NCI-H1105 (cell line): ENCODE data around the gene ADGRD1.

Experiments
- DNase-seq: peaks from one replicate; lab custom pipeline; 2025; lab: John Stamatoyannopoulos, UW

The ADGRD1 gene

DNA sequence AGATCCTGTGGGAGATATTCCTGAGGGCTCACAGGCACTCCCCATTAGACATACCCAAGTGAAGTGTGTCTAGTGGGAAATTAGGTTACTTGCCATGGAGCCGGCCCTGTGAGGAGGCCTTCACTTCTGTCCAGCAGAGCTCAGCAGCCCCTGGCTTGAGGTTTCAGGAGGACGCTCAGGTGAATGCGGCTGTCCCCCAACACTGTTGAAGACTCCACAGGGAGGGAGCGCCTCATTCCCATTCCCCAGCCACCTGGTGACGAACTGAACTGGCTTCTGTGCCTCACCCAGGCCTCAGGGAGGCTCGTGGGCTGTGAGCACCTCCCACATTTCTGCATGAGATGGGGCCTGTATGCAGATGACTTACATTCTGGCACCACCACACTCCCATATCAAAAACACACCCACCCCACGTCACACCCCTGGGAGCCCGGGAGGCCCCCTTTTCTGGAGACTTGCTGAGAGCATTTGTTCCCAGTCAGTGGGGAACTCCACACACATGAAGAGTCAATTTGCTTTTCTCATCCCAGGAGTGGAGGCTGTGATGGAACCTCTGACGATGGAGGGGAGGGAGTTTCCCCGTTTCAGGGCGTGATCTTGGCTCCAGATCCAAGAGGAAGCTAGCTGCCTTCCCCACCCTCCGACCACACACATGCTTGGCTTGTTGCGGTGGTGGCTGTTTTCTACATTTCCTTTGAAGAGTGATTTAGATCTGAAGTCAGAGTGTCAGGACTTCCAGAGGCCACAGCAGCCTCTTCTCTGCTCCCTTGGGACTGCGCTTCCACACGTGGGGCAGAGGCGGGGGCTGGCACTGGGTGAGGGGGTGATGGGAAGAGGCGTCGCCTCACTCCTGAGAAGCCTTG lies 120.7 kb downstream of the ADGRD1 start:
- no peak for DNase-seq

DNA sequence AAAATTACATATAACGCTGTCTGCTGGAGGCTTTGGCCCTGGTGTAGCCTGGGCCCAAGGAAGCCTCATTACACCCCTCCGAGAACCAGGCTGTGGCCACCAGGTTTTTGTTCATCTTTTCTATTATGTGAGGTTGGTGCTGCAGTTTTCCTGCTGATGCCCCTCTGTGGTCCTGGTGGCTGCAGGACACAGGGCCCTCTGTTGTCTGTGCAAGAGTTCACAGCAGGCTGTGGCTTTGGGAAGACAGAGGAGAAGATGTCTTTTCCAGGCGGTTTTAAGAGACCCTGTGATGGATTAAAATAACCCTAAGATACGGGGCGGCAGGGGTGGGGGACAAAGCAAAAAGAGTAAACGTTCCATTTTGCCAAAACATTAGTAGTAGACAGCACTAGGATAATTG lies 121.5 kb downstream of the ADGRD1 start:
- DNase-seq, result no peak

DNA sequence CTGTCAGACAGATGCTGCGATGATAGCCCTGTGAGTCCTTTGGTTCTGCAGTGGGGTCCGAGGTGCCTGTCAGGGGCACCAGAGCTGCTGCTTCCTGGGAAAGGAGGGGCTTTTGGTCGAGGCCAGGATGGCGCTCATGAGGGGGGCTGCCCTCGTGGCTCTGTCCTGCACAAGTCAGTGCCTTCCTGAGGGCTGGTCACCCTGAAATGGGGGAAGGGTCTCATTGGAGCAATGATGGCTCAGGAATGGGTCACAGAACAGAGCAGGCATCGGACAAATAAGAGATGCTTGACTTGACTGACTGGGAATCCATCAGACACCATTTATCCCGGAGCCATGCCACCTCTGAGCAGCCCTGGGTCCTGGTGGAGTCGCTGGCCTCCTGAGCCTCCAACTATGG lies 121.9 kb downstream of the ADGRD1 start:
- no peak for DNase-seq

DNA sequence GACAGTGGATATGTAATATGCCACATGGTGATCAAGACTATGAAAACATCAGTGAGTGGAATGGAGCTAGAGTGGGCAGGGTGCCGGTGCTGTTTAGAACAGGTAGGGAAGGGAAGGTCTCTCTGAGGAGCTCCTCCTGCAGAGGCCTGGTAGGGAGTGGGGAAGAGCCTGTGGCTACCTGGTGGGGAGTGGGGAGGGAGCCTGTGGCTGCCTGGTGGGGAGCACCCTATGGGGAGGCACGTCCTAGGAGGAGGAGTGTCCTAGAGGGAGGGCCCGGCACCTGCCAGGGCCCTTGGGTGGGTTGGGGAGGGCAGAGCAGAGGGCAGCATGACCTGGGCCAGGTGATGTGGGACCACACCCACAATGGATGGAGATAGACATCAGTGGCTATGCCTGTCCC lies 122.6 kb downstream of the ADGRD1 start:
- no peak for DNase-seq

DNA sequence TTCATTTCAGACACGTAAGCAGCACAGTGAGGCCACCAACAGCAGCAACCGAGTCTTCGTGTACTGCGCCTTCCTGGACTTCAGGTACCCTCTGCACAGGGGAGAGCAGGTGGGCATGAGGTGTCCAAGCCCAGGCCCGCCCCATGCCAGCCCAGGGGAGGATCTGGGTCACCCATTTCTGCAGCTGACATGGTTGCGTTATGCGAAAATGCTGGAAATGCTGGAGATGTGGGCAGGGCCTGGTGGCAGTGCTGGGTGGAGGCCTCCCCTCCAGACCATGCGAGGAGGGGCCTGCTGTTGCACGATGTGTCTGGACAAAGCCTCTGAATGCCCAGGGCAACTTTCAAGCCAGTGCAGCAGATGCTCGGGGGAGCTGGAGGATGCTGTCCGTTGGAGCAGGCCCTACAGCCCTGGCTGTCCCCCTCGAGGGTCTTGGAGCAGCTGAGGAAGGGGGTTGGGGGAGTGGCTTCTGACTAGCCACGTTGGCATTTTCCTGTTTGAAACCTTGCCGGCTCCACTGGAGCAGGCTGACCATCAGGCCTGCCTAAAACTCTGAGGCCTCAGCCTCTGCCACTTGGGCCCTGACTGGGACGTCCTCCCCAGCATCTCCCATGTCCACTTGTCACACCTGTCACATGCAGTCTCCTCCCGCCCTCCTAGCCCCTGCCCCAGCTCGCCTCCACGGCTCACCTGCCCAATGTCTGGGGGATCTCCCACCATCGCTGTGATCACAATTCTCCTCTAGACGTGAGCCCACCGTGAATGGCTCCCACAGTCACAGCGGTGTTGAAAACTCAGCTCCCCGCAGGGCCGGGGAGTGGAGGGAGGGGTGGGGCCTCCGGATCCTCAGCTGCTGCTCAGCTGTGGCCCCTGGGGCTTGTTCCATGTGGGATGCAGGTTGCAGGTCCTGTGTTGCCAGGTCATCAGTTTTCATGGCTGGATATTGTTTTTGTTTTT lies 123.4 kb downstream of the ADGRD1 start:
- DNase-seq, result no peak

DNA sequence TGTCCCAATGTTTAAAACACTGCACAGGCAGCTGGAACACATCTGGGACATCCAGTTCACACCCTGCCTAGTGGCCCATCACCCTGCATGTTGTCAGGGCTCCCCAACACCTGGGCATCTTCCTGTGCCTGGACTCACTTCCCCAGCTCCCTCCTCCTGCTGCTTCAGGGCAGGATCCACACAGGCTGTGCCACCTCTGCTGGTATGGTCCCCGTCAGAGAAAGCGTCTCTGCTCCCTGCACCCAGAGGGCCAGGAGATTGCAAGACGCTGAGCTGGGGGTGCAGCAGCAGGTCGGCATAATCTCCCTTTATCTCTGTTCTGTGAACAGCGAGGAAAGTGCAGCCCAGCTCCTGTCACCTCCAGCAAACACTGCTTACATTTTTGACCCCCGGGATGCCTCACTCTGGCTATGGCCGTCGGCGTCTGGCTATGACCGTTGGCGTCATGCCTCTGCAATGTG lies 124.3 kb downstream of the ADGRD1 start:
- DNase-seq, result no peak

DNA sequence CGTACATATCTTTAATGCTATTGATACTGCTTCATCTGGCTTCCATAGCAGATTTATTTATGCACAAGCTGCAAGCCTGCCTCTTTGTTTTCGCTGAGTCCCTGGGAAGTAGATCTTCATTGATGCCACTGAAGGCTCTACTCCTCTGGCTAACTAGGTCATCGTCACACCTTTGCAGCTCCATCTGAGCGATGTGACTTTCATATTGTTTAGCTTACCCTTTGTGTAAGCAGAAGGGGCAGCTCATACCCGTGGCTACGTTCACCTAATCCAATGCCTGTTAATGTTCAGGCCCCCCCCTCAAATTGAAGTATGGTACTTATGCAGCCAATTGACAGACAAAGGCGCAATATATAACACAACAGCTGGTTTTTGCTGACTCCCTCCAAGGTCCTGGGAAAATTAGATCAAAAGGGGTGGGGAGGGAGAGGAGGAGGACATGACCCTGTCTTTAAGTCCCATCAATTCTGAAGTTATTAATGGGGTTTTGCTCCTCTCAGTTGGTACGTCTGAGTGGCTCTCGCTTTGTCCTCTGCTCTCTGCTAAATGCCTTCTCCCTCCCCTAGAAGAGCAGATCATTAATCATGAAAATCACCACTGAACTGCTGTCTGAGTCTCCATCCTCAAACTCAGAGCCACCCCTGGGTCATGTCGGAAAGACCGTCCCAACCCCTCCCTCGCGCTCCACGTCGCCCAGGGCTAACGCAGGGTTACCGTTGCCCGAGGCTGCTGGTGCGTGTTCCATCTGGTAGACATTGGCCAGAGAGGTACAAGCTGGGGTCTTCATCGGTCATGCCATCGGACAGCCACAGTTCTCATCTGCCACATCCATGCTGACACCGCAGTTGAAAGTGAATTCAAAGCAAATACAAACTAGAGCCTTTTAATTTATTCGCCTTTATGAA lies 128.8 kb downstream of the ADGRD1 start:
- DNase-seq, result no peak

DNA sequence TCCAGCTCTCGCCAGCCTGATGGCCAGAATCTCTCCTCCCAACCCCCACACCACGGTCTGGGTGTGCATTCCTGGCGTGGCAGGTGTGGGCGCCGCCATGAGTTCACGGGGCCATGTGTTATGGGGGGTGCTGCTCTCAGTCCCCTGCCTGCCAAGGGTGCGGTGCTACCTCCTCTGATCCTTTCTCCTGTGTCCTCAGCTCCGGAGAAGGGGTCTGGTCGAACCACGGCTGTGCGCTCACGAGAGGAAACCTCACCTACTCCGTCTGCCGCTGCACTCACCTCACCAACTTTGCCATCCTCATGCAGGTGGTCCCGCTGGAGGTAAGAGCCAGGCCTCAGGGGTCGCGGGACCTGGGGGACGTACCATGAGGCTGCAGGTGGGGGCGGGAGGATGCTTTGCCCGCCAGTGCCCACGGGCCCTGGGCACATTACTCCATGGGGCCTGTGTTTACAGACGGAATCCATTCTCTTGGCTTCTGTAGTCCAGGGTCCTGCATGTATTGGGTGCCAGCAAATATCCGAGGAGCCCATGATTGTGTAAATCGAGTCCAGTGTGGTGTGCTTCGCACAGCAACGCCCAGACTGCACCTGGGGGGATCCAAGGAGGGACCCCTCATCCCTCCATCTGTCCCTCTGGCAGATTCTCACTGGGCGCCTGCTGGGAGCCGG lies 130.8 kb downstream of the ADGRD1 start:
- no peak for DNase-seq

DNA sequence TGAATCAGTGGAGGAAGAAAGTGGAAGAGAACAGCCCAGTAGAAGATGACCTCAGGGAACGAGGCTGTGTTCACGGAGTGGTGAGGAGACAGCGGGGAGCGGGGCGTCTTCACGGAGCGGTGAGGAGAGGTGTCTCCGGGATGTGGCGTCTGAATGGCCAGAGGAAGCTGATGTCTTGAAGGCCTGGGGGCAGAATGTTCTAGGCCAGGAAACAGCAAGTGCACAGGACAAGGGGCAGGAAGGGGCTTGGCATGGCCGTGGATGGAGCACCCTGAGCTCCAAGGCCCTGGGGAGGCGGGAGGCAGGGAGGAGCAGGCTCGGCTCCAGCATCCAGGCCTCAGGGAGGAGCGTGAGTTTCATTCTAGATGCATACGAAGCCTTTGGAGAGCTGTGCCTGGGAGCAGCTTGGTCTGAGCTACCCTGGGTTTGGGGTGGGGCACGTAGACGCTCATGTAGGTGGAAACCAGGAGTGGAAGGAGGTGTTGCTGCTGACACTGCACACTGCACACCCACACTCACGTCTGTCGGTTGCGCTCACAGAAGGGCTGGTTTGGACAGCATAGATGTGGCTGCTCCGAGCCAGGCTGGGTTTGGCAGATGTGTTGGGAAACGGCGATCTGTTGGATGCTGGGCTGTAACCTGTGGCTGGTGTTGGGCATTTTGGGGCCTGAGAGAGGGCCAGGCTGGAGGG lies 131.6 kb downstream of the ADGRD1 start:
- DNase-seq, result no peak

DNA sequence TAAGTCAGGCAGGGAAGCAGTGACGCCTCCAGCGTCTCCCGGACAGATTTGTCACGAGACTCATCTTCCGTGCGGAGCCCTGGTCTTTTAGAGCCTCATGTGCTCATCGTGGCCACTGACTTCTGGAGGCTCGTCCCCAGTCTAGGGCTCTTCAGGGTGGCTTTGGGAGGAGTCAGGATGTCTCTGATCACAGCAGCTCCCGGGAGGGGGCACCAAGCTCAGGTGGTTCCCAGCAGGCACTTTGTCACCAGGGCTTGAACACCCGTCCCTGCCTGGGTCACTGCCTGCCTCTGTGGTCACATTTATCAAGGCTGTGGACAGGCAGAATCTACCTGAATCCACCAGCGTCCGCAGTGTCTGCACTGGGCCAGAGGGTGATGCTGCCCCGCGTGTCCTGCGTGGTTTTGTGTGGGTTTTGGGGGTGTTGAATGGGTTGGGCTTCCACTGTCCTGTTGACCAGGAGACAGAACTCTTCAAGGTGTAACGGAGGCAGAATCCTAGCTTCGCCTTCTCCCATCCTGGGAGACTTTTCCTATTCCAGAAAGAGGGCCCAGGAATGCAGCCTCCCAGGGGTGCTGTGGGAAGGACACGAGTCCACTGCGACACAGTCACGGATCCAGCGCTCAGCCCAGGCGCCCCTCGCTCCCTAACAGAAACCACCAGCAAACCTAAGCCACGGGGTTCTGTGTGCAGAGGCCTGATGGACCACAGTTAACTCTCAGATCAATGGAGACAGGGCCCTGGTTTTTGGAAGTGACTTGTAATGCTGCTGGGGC lies 132.3 kb downstream of the ADGRD1 start:
- no peak for DNase-seq

DNA sequence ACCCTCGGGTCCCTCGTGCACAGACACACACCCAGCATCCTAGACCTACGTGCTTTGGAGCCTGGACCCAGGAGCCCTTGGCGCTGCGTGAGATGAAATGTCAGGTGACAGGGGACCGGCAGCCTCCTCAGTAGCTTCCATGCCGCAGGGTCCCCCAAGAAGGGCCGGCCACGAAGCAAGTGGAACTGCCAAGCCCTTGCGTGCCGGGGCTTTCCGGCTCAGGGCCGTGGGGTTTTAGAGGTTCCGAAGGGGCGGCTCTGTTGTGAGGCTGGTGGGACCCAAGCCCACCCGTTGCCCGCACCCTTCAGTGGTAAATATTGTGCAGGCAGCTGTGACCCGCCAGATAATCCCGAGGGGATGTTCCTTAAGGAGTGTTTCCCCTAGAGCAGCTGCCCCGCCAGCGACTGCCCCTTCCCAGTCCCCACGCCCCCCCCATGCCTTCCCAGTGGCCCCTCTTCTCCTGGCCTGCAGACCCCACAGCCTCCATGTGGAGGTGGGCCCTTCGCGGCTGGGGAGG lies 133.7 kb downstream of the ADGRD1 start:
- no peak for DNase-seq

DNA sequence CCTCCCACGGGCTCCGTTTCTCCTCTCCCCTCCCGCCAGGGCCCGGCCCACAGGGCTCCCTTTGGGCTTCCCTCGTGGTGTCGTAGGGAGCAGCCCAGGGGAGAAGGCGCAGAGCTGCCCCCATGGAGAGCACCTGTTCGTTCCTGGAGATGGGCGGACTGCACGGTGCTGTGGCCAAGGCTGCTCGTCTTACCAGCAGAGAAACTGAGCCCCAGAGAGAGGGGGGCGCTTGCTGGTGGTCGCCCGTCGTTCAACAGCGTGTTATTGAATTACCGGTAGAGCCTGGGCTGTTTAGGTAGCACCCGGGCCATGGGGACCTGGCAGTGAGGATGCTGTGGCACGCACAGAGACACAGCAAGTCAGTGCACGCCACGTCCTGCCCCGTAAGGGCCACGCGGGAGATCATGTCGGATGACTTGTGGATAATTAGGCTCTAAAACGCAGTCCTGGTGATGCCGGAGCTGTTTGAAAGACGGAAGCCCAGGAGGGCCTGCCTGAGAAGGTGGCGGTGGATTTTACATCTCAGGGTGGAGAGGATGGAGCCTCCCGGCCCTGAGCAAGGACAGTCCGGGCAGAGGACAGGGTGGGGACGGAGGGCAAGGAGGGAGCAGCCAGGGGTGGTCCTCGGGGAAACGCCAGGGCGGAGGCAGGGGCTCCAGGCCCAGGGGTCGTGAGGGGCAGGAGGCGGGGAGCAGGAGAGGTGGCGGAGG lies 134.4 kb downstream of the ADGRD1 start:
- DNase-seq, result no peak

DNA sequence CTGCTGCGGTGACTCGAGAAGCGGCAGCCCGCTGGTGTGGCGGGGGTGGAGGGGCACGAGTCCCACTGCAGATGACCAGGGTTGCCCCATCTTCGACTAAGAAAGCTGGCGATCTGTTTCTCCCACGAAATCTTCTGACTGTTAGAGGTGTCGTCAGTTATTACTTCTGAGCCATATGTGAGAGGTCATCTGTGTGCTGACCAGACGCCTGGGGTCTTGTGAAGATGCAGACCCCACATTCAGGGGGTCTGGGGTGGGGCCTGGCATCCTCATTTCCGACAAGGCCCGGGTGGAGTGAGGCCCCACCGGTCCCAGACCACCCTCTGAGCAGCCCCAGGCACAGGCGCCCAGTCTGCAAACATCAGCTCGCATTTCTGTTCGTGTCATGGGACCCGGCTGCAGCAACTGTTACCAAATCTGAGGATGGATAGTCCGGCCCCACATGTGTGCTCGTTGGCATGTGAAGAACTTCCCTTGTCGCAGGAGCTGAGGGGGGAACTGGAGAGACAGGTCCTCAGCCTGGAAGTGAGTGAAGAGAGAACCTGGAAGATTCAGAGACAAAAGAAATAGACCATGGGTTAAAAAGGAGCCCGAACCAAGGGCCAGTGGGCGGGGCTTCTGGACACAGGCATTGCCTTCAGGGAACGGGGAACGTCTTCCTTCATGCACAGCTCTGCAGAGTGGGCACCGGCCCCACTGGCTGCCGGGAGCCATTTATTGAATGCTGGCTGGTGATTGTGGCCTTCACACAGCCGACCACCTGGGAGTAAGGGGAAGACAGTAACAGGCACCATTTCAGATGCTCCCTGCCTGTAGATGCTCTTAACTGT lies 135.2 kb downstream of the ADGRD1 start:
- no peak for DNase-seq

DNA sequence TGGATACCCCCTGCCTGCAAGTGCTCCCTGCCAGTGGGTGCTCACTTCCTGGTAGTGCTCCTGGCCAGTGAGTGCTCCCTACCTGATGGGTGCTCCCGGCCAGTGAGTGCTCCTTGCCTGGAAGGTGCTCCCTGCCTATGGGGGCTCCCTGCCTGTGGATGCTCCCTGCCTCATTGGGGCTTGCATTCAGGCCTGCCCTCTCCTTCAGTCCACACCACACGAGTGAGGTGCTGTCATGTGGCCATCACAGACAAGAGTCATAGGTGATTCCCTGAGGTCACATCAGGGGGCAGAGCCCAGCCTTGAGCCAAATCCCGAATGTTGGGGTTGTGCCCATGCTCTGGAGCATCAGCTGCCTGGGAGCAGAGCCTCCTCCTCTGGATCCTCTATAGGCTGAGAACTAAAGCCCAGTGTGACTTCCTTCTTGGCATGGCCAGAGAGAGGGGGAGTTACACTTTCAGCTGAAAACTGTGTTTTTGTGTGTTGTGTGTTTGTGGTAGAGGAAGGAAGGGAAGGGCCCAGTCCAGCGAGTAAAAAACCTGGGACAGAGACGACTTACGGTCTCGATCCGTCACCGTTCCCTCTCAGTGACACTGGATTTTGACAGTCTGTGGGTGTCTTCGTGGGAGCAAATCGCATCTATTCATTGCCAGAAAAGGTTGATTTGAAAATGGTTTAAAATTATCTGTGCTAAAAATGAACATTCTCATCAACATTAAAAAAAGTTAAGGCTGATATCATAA lies 136.0 kb downstream of the ADGRD1 start:
- DNase-seq, result no peak

DNA sequence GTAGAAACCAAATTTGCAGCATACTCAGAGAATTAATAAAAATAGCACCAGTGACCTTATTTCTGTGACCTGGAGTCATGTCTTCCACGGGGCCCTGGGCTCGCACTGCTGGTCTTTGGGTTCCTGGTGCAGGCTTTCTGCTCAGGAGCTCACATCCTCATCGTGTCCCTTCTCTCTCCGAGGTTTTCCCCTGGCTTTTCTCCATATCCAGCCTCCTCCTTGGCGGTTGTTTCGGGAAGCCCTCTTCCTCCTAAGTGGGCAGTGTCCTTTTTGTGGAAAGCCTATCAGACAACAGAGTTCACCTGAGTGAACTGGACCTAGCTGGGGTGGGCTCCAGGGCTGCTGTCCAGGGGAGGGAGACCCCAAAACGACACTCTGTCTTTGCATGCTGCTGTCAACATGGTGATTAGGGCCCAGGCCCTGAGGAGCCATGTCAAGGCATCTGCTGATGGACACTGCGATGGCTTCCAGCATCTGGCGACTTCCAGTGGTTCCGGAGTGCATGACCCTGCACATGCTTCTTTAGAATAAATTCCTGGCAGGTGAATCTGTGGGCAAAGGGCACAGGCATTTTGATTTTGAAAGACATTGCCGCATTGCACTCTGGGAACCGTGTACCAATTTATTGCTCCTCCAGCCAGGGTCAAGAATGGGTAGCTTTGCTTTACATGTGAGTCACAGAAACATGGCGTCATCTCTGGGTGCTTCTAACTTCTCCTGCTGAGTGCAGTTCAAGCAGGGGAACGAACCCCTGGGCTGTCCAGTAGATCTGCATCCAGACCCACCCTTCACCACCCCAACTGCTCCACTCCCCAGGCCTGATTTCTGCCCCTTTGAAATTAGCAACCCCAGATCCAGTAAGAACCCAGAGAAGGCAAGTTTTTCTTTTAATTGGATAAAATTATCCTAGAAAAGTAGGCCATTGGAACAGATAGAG lies 136.8 kb downstream of the ADGRD1 start:
- no peak for DNase-seq

DNA sequence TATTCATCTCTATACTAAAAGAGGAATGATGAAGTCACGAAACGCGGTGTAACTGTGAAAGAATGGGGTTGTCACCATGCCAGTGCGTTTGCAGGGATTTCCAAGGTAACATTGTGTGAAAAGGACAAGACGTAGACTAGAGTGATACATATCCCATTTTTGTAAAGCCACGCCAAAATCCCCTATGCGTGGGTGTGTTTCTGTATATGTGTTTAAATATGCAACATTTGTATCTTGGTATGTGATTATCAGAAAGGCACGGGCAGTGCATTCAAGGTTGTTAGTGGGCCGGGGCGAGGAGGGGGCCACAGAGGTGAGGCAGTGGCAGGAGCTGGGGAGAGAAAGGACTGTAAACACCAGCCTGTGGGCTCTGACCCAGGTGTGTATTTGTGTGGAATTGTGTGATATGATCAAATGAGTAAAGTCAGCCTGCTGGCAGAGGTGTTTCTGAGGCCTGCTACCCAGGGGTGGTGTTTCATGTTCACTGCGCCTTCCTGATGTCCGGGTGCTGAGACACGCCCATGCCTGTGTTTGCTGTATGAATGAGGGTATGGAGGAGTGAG lies 137.8 kb downstream of the ADGRD1 start:
- DNase-seq, result no peak
